Smooth muscle cell of the umbilical artery (primary cell): ENCODE results near the gene OR8B12. TPM values are rescaled to one million over a fixed set of nuclear protein-coding genes. Genes with fewer than 3 reads are reported as not detected.

Experiments
- total RNA-seq: library from RNA; depleted of rRNA; stranded (reverse); fragments of >200 nt; gene quantifications from 2 replicates; pipeline ENCODE4 v1.2.3, GENCODE V29; 2014

The OR8B12 gene, protein sequence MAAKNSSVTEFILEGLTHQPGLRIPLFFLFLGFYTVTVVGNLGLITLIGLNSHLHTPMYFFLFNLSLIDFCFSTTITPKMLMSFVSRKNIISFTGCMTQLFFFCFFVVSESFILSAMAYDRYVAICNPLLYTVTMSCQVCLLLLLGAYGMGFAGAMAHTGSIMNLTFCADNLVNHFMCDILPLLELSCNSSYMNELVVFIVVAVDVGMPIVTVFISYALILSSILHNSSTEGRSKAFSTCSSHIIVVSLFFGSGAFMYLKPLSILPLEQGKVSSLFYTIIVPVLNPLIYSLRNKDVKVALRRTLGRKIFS
- not detected in 2 replicates for total RNA-seq

DNA sequence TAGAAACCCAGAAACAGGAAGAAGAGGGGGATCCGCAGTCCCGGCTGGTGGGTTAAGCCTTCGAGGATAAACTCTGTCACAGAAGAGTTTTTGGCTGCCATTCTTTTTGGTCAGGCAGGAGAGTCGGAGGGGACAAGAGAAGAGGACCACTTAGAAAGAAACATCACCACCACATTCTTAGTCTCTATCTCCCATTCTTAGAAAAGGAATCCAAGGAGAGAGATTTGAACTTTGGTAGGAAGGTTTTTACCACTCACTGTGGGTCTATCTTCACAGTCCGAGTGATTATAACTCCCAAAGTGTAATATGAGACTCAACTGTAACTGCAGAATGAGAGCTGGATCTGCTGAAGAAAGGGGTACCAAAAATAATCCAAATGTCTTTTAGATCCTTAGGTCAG lies at the start of gene OR8B12:
OR8B12 (minus strand) TSS at position 101 of the 400 bp plus-strand sequence; CDS start at position 101, 0 bp downstream.

DNA sequence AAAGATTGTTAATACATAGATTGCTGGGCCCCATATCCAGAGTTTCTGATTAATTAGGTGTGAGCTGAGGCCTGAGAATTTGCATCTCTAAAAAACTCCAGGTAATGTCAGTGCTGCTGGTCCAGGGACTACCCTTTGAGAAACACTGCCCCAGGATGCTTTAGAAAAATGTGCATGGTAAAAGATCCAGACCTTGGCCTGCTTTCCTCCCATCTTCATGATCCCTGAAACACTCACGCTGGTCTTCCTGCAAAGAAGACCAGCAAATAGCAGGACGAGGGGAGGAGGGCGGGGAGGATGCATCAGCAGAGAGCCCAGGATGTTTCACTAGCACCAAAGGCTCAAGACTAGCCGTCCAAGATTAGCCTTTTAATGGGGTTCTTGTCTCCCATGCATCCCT lies 26.2 kb upstream of the OR8B12 start, which contains the start of gene OR8A1:
OR8A1 (plus strand) TSS at position 301 of the 400 bp plus-strand sequence. CDS start 123 bp downstream, outside the sequence.

Other genes with a start within 250 kb of the OR8B12 start
- gene OR8D1, start 229.7 kb downstream of the OR8B12 start, total RNA-seq, result not detected in 2 replicates
- not detected in 2 replicates for gene OR8D2, start 223.5 kb downstream of the OR8B12 start, total RNA-seq
- not detected in 2 replicates for gene OR8B2, start 159.2 kb downstream of the OR8B12 start, total RNA-seq
- gene OR8B3, start 144.6 kb downstream of the OR8B12 start, total RNA-seq, result not detected in 2 replicates
- gene OR8B4, start 118.8 kb downstream of the OR8B12 start, total RNA-seq, result not detected in 2 replicates
- not detected in 2 replicates for gene OR8B8, start 98.0 kb downstream of the OR8B12 start, total RNA-seq
- not detected in 2 replicates for gene OR8A1, start 26.3 kb upstream of the OR8B12 start, total RNA-seq
- gene PANX3, start 67.8 kb upstream of the OR8B12 start, total RNA-seq, result not detected in 2 replicates
- 26.7 and 29.4 TPM in 2 replicates for gene TBRG1, start 79.2 kb upstream of the OR8B12 start, total RNA-seq
- gene SIAE, start 130.1 kb upstream of the OR8B12 start, total RNA-seq, result 17.5 and 18.3 TPM in 2 replicates
- 5.0 and 8.1 TPM in 2 replicates for gene SPA17, start 130.2 kb upstream of the OR8B12 start, total RNA-seq
- gene NRGN, start 196.3 kb upstream of the OR8B12 start, total RNA-seq, result 0.28 TPM in 1 of 2 replicates, not detected in the other
- not detected in 2 replicates for gene VSIG2, start 208.6 kb upstream of the OR8B12 start, total RNA-seq
- gene ESAM, start 218.6 kb upstream of the OR8B12 start, total RNA-seq, result 0.30 and 0.37 TPM in 2 replicates